Measurements from ENCODE around the gene PCDHGA11.
"Not testable (repeated sequence)": the region's sequence is repeated elsewhere in the genome, so short reads cannot be mapped to it uniquely, and the experiment has no call there.

The PCDHGA11 gene

GRCh38 chr5:141420855-141421488 lies at the start of gene PCDHGA11:
TSS of gene PCDHGA11 (plus strand) at chr5:141421051. CDS start at chr5:141421228, 177 bp downstream.
- FAIRE-seq, result no peak

- FAIRE-seq, result no peak
These were observed 49.0 kb upstream of the PCDHGA11 start for GRCh38 chr5:141371572-141372475.

- no peak for FAIRE-seq
These were observed 47.1 kb upstream of the PCDHGA11 start, which contains the start of gene PCDHGA6 for GRCh38 chr5:141373673-141374317. TSS of gene PCDHGA6 (plus strand) at chr5:141373891. CDS start at chr5:141374084, 193 bp downstream.

GRCh38 chr5:141374627-141375026 lies 46.2 kb upstream of the PCDHGA11 start:
- no peak for FAIRE-seq

- FAIRE-seq, result not testable (repeated sequence)
These were observed 45.3 kb upstream of the PCDHGA11 start for GRCh38 chr5:141375444-141376155.

- FAIRE-seq, result no peak
These were observed 38.2 kb upstream of the PCDHGA11 start, which contains the start of gene PCDHGA7 for GRCh38 chr5:141382469-141383294. TSS of gene PCDHGA7 (plus strand) at chr5:141382742. CDS start at chr5:141382900, 158 bp downstream.

- FAIRE-seq, result no peak
These were observed 37.5 kb upstream of the PCDHGA11 start for GRCh38 chr5:141383345-141383744.

- no peak for FAIRE-seq
These were observed 36.2 kb upstream of the PCDHGA11 start for GRCh38 chr5:141384471-141385267.

- FAIRE-seq, result not testable (repeated sequence)
These were observed 33.1 kb upstream of the PCDHGA11 start, which contains the start of gene PCDHGB4 for GRCh38 chr5:141387557-141388311. TSS of gene PCDHGB4 (plus strand) at chr5:141387698. CDS start at chr5:141387885, 187 bp downstream.

GRCh38 chr5:141388661-141389060 lies 32.2 kb upstream of the PCDHGA11 start:
- no peak for FAIRE-seq

GRCh38 chr5:141389153-141390042 lies 31.5 kb upstream of the PCDHGA11 start:
- no peak for FAIRE-seq

- FAIRE-seq, result no peak
These were observed 28.2 kb upstream of the PCDHGA11 start, which contains the start of gene PCDHGA8 for GRCh38 chr5:141392429-141393198. TSS of gene PCDHGA8 (plus strand) at chr5:141392633. CDS start at chr5:141392814, 181 bp downstream.

GRCh38 chr5:141393267-141393666 lies 27.6 kb upstream of the PCDHGA11 start:
- FAIRE-seq, result no peak

GRCh38 chr5:141394401-141395187 lies 26.3 kb upstream of the PCDHGA11 start:
- not testable (repeated sequence) for FAIRE-seq

GRCh38 chr5:141397756-141398551 lies 22.9 kb upstream of the PCDHGA11 start, which contains the start of gene PCDHGB5:
TSS of gene PCDHGB5 (plus strand) at chr5:141397947. CDS start at chr5:141398128, 181 bp downstream.
- not testable (repeated sequence) for FAIRE-seq

- no peak for FAIRE-seq
These were observed 22.2 kb upstream of the PCDHGA11 start for GRCh38 chr5:141398608-141399007.
